HEK293 (cell line): Measurements from ENCODE around the gene TBC1D22A.

ENCODE experiments used
- HOXA7 ChIP-seq: sonication (generic); formaldehyde crosslinking; IDR thresholded peaks from 2 replicates; pipeline ENCODE4 v1.8.1; 2022; ENCODE audit warnings: missing genetic modification reagents, borderline replicate concordance
- TCF7L2 ChIP-seq: IDR thresholded peaks from 2 replicates; pipeline ENCODE4 v1.6.1; 2011; ENCODE audit warnings: low read depth, mild to moderate bottlenecking, inconsistent platforms, low read length, moderate library complexity, borderline replicate concordance
- ZFP3 ChIP-seq: fragments of 450-650 bp; formaldehyde crosslinking; IDR thresholded peaks from 2 replicates; pipeline ENCODE4 v1.5.1; 2016; ENCODE audit warnings: low read depth, missing biosample characterization, missing genetic modification characterization
- ZNF138 ChIP-seq: fragments of 450-650 bp; formaldehyde crosslinking; IDR thresholded peaks from 2 replicates; pipeline ENCODE4 v1.5.1; 2016; ENCODE audit warnings: missing biosample characterization, missing genetic modification characterization, borderline replicate concordance
- ZNF24 ChIP-seq: fragments of 450-650 bp; formaldehyde crosslinking; IDR thresholded peaks from 2 replicates; pipeline ENCODE4 v1.5.1; 2016; ENCODE audit warnings: missing biosample characterization, missing genetic modification characterization
- ZNF596 ChIP-seq: fragments of 450-650 bp; IDR thresholded peaks from 2 replicates; pipeline ENCODE4 v1.5.0; 2018; ENCODE audit warnings: missing biosample characterization, mild to moderate bottlenecking, missing genetic modification characterization, moderate library complexity
- ZNF792 ChIP-seq: fragments of 450-650 bp; formaldehyde crosslinking; IDR thresholded peaks from 2 replicates; pipeline ENCODE4 v1.5.1; 2016; ENCODE audit warnings: missing biosample characterization, missing genetic modification characterization
- TF ChIP-seq, protein P1 (sequence below): fragments of 450-650 bp; formaldehyde crosslinking; IDR thresholded peaks from 2 replicates; pipeline ENCODE4 v1.5.1; 2016; ENCODE audit warnings: missing biosample characterization, missing genetic modification characterization
- TF ChIP-seq, protein P2 (sequence below): fragments of 450-650 bp; formaldehyde crosslinking; IDR thresholded peaks from 2 replicates; pipeline ENCODE4 v1.5.1; 2016; ENCODE audit warnings: missing biosample characterization, missing genetic modification characterization

- TF ChIP-seq ZNF24 (tag by site-specific recombination), result no peak
- TF ChIP-seq ZNF596 (tag by site-specific recombination), result no peak
- no peak for TF ChIP-seq HOXA7 (CRISPR knock-in tag)
- TF ChIP-seq, protein P1, sequence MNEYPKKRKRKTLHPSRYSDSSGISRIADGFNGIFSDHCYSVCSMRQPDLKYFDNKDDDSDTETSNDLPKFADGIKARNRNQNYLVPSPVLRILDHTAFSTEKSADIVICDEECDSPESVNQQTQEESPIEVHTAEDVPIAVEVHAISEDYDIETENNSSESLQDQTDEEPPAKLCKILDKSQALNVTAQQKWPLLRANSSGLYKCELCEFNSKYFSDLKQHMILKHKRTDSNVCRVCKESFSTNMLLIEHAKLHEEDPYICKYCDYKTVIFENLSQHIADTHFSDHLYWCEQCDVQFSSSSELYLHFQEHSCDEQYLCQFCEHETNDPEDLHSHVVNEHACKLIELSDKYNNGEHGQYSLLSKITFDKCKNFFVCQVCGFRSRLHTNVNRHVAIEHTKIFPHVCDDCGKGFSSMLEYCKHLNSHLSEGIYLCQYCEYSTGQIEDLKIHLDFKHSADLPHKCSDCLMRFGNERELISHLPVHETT (tag by site-specific recombination), result no peak
- no peak for TF ChIP-seq ZNF138 (tag by site-specific recombination)
- TF ChIP-seq TCF7L2, result no peak
- TF ChIP-seq, protein P2, sequence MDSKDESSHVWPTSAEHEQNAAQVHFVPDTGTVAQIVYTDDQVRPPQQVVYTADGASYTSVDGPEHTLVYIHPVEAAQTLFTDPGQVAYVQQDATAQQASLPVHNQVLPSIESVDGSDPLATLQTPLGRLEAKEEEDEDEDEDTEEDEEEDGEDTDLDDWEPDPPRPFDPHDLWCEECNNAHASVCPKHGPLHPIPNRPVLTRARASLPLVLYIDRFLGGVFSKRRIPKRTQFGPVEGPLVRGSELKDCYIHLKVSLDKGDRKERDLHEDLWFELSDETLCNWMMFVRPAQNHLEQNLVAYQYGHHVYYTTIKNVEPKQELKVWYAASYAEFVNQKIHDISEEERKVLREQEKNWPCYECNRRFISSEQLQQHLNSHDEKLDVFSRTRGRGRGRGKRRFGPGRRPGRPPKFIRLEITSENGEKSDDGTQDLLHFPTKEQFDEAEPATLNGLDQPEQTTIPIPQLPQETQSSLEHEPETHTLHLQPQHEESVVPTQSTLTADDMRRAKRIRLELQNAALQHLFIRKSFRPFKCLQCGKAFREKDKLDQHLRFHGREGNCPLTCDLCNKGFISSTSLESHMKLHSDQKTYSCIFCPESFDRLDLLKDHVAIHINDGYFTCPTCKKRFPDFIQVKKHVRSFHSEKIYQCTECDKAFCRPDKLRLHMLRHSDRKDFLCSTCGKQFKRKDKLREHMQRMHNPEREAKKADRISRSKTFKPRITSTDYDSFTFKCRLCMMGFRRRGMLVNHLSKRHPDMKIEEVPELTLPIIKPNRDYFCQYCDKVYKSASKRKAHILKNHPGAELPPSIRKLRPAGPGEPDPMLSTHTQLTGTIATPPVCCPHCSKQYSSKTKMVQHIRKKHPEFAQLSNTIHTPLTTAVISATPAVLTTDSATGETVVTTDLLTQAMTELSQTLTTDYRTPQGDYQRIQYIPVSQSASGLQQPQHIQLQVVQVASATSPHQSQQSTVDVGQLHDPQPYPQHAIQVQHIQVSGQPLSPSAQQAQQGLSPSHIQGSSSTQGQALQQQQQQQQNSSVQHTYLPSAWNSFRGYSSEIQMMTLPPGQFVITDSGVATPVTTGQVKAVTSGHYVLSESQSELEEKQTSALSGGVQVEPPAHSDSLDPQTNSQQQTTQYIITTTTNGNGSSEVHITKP (tag by site-specific recombination), result no peak
- TF ChIP-seq ZFP3 (tag by site-specific recombination), result no peak
- TF ChIP-seq ZNF792 (tag by site-specific recombination), result no peak
Observed at GRCh38 chr22:47150426-47150825, 388.0 kb downstream of the TBC1D22A start.
